WTC11 (cell line): ENCODE data around the gene HLCS. TPM values are rescaled to one million over a fixed set of nuclear protein-coding genes. Genes with fewer than 3 reads are reported as not detected.

Experiments
- ATAC-seq: fragments of 200-7000 bp; cut with Tn5 transposase; 2 replicates; pipeline ENCODE4 v1.10.0; 2021; ENCODE audit warnings: mild to moderate bottlenecking, moderate library complexity
- CTCF ChIA-PET: fragments of 300-600 bp; sonication (Branson Sonifier 250); formaldehyde crosslinking; loops from one replicate; lab custom pipeline; 2021; ENCODE audit warnings: antibody characterized with exemption; lab: Charles Lee
- POLR2A ChIA-PET: fragments of 350-600 bp; sonication (Branson Sonifier 250); formaldehyde crosslinking; loops from one replicate; lab custom pipeline; 2021; ENCODE audit warnings: antibody characterized with exemption; lab: Charles Lee
- DNase-seq: peaks from one replicate; pipeline ENCODE4 v3.0.0; 2021; ENCODE audit warnings: low spot score
- H3K27ac Mint-ChIP-seq: 2 replicates; pipeline ENCODE4 v1.8.0; 2021; ENCODE audit warnings: mixed read lengths
- H3K27me3 Mint-ChIP-seq: 2 replicates; pipeline ENCODE4 v1.8.0; 2021; ENCODE audit warnings: low read depth, mild to moderate bottlenecking, moderate library complexity, mixed read lengths
- H3K36me3 Mint-ChIP-seq: 2 replicates; pipeline ENCODE4 v1.8.0; 2021; ENCODE audit warnings: mixed read lengths
- H3K4me1 Mint-ChIP-seq: 2 replicates; pipeline ENCODE4 v1.8.0; 2022; ENCODE audit warnings: mixed read lengths
- H3K4me3 Mint-ChIP-seq: 2 replicates; pipeline ENCODE4 v1.8.0; 2021; ENCODE audit warnings: mild to moderate bottlenecking, moderate library complexity, mixed read lengths
- H3K9me3 Mint-ChIP-seq: 2 replicates; pipeline ENCODE4 v1.8.0; 2021; ENCODE audit warnings: mixed read lengths
- NFE2L1 ChIP-seq: sonication (generic); formaldehyde crosslinking; IDR thresholded peaks from 2 replicates; pipeline ENCODE4 v1.8.1; 2023; ENCODE audit warnings: missing genetic modification reagents
- TP53 ChIP-seq: sonication (generic); formaldehyde crosslinking; IDR thresholded peaks from 2 replicates; pipeline ENCODE4 v1.8.1; 2023; ENCODE audit warnings: mild to moderate bottlenecking, missing genetic modification reagents
- ZNF232 ChIP-seq: sonication (generic); formaldehyde crosslinking; IDR thresholded peaks from 2 replicates; pipeline ENCODE4 v1.8.0; 2022; ENCODE audit warnings: mild to moderate bottlenecking, missing genetic modification reagents
- ZNF263 ChIP-seq: sonication (generic); formaldehyde crosslinking; IDR thresholded peaks from 2 replicates; pipeline ENCODE4 v1.8.1; 2022; ENCODE audit warnings: low read depth, mild to moderate bottlenecking, moderate library complexity, missing genetic modification reagents
- total RNA-seq: library from RNA; stranded (reverse); gene quantifications from 3 replicates; pipeline ENCODE4 v1.2.3, GENCODE V29; 2021
- TF ChIP-seq, protein P1 (sequence below): sonication (generic); formaldehyde crosslinking; IDR thresholded peaks from 2 replicates; pipeline ENCODE4 v1.8.1; 2023; ENCODE audit warnings: mild to moderate bottlenecking, missing genetic modification reagents, moderate library complexity
- TF ChIP-seq, protein P2 (sequence below): sonication (generic); formaldehyde crosslinking; IDR thresholded peaks from 2 replicates; pipeline ENCODE4 v1.8.1; 2023; ENCODE audit warnings: mild to moderate bottlenecking, missing genetic modification reagents
- TF ChIP-seq, protein P3 (sequence below): sonication (generic); formaldehyde crosslinking; IDR thresholded peaks from 2 replicates; pipeline ENCODE4 v1.8.0; 2022; ENCODE audit warnings: mild to moderate bottlenecking, missing genetic modification reagents
- TF ChIP-seq, protein P4 (sequence below): sonication (generic); formaldehyde crosslinking; conservative IDR thresholded peaks from 2 replicates; pipeline ENCODE4 v1.8.1; 2022; ENCODE audit warnings: mild to moderate bottlenecking, missing genetic modification reagents
- TF ChIP-seq, protein P5 (sequence below): fragments of 200-600 bp; IDR thresholded peaks from 2 replicates; pipeline ENCODE4 v1.8.0; 2022; ENCODE audit warnings: antibody characterized with exemption
- TF ChIP-seq, protein P6 (sequence below): sonication (generic); formaldehyde crosslinking; IDR thresholded peaks from 2 replicates; pipeline ENCODE4 v1.8.1; 2023; ENCODE audit warnings: mild to moderate bottlenecking, missing genetic modification reagents, borderline replicate concordance
- TF ChIP-seq, protein P7 (sequence below): sonication (generic); formaldehyde crosslinking; IDR thresholded peaks from 2 replicates; pipeline ENCODE4 v1.8.1; 2023; ENCODE audit warnings: mild to moderate bottlenecking, moderate library complexity, missing genetic modification reagents

HLCS gene
- total RNA-seq, 1 experiment from 2014 or later, result 9.3 TPM

DNA sequence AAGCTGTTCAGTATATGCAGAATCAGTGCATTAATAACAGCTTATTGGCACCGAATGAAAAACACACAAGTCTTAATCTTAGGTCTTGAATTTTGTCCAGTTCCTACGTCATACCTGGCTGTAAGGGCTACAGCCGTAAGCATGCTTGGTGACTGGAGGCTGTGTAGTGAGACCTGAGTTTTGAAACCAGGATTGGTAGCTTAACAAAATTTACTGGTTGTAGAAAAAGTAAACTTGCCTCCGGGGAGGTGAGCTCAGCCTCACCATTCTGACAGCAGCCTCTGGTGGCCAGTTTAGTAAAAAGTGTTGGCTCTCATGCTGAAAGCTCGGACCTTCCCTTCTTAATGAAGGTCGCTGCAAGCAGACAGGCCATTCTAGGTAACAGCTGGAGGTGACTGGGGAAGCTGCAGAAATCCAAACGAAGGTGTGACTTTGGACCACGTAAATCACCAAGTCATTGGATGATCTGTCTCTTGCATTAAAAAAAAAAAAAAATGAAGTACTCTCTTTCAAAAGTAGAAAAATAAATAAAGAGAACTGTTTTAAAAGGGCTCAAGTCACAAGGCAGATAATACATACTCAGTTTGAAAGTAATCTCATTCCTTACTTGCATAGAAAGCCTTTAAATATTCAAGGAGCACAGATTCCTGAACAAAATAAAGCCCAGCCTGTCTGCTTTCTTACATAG lies 48.9 kb downstream of the HLCS start:
- H3K27ac Mint-ChIP-seq, result no peak overlapping the region

DNA sequence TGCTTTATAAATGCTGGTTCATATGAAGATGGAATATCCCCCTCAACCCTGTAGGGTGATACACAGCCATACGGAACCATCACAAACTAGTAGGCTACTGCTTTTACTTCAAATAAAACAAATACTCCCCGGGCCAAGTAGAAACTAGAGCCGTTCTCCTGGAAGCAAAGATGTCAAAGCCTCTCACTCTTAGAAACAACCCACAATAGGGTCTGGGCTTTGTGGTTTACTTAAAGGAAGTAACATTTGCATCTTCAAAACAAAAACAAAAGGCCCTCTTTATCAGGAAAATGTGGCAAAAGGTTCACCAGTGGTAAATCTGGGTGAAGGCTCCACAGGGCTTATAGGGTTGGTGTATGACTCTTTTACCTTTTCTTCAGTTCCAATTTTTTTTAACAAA lies 49.8 kb downstream of the HLCS start:
- Mint-ChIP-seq H3K4me3 (no peak overlapping the region), H3K4me1 (peaks cover 46% of the 10 kb centered on the region), H3K9me3 (no peaks in the 10 kb centered on the region), H3K36me3 (no peaks in the 10 kb centered on the region), H3K27me3 (no peaks in the 10 kb centered on the region), H3K27ac (no peak overlapping the region)
- POLR2A ChIA-PET, result interaction anchor here (0.7 to 1.2 kb wide), 2 partner anchors 25 to 35 kb away, joined by 3 read pairs; no protein-coding TSS in a partner anchor
- ATAC-seq, result no peak
- no peak for DNase-seq
- CTCF ChIA-PET, result interaction anchor here (0.7 to 2.2 kb wide), 34 partner anchors 9 to 495 kb away, joined by 3 to 22 read pairs (median 5); partner anchors contain the start of gene HLCS
- TF ChIP-seq ZNF232 (CRISPR knock-in tag), result no peak
- no peak for TF ChIP-seq TP53 (CRISPR knock-in tag)
- TF ChIP-seq, protein P1, sequence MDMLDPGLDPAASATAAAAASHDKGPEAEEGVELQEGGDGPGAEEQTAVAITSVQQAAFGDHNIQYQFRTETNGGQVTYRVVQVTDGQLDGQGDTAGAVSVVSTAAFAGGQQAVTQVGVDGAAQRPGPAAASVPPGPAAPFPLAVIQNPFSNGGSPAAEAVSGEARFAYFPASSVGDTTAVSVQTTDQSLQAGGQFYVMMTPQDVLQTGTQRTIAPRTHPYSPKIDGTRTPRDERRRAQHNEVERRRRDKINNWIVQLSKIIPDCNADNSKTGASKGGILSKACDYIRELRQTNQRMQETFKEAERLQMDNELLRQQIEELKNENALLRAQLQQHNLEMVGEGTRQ (CRISPR knock-in tag), result no peak
- TF ChIP-seq, protein P2, sequence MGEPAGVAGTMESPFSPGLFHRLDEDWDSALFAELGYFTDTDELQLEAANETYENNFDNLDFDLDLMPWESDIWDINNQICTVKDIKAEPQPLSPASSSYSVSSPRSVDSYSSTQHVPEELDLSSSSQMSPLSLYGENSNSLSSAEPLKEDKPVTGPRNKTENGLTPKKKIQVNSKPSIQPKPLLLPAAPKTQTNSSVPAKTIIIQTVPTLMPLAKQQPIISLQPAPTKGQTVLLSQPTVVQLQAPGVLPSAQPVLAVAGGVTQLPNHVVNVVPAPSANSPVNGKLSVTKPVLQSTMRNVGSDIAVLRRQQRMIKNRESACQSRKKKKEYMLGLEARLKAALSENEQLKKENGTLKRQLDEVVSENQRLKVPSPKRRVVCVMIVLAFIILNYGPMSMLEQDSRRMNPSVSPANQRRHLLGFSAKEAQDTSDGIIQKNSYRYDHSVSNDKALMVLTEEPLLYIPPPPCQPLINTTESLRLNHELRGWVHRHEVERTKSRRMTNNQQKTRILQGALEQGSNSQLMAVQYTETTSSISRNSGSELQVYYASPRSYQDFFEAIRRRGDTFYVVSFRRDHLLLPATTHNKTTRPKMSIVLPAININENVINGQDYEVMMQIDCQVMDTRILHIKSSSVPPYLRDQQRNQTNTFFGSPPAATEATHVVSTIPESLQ (CRISPR knock-in tag), result no peak
- TF ChIP-seq, protein P3, sequence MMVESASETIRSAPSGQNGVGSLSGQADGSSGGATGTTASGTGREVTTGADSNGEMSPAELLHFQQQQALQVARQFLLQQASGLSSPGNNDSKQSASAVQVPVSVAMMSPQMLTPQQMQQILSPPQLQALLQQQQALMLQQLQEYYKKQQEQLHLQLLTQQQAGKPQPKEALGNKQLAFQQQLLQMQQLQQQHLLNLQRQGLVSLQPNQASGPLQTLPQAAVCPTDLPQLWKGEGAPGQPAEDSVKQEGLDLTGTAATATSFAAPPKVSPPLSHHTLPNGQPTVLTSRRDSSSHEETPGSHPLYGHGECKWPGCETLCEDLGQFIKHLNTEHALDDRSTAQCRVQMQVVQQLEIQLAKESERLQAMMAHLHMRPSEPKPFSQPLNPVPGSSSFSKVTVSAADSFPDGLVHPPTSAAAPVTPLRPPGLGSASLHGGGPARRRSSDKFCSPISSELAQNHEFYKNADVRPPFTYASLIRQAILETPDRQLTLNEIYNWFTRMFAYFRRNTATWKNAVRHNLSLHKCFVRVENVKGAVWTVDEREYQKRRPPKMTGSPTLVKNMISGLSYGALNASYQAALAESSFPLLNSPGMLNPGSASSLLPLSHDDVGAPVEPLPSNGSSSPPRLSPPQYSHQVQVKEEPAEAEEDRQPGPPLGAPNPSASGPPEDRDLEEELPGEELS (CRISPR knock-in tag), result no peak
- TF ChIP-seq ZNF263 (CRISPR knock-in tag), result no peak
- TF ChIP-seq, protein P4, sequence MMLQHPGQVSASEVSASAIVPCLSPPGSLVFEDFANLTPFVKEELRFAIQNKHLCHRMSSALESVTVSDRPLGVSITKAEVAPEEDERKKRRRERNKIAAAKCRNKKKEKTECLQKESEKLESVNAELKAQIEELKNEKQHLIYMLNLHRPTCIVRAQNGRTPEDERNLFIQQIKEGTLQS, result no peak
- TF ChIP-seq NFE2L1, result no peak

More for the DNA sequence above, 48.9 kb downstream of the HLCS start:
- no peaks in the 10 kb centered on the region for H3K27me3 Mint-ChIP-seq
- TF ChIP-seq, protein P5, sequence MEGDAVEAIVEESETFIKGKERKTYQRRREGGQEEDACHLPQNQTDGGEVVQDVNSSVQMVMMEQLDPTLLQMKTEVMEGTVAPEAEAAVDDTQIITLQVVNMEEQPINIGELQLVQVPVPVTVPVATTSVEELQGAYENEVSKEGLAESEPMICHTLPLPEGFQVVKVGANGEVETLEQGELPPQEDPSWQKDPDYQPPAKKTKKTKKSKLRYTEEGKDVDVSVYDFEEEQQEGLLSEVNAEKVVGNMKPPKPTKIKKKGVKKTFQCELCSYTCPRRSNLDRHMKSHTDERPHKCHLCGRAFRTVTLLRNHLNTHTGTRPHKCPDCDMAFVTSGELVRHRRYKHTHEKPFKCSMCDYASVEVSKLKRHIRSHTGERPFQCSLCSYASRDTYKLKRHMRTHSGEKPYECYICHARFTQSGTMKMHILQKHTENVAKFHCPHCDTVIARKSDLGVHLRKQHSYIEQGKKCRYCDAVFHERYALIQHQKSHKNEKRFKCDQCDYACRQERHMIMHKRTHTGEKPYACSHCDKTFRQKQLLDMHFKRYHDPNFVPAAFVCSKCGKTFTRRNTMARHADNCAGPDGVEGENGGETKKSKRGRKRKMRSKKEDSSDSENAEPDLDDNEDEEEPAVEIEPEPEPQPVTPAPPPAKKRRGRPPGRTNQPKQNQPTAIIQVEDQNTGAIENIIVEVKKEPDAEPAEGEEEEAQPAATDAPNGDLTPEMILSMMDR, result 0 out of 2 replicates have a peak, but pooled peaks have one; percentile 14
- TF ChIP-seq, protein P6, sequence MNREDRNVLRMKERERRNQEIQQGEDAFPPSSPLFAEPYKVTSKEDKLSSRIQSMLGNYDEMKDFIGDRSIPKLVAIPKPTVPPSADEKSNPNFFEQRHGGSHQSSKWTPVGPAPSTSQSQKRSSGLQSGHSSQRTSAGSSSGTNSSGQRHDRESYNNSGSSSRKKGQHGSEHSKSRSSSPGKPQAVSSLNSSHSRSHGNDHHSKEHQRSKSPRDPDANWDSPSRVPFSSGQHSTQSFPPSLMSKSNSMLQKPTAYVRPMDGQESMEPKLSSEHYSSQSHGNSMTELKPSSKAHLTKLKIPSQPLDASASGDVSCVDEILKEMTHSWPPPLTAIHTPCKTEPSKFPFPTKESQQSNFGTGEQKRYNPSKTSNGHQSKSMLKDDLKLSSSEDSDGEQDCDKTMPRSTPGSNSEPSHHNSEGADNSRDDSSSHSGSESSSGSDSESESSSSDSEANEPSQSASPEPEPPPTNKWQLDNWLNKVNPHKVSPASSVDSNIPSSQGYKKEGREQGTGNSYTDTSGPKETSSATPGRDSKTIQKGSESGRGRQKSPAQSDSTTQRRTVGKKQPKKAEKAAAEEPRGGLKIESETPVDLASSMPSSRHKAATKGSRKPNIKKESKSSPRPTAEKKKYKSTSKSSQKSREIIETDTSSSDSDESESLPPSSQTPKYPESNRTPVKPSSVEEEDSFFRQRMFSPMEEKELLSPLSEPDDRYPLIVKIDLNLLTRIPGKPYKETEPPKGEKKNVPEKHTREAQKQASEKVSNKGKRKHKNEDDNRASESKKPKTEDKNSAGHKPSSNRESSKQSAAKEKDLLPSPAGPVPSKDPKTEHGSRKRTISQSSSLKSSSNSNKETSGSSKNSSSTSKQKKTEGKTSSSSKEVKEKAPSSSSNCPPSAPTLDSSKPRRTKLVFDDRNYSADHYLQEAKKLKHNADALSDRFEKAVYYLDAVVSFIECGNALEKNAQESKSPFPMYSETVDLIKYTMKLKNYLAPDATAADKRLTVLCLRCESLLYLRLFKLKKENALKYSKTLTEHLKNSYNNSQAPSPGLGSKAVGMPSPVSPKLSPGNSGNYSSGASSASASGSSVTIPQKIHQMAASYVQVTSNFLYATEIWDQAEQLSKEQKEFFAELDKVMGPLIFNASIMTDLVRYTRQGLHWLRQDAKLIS (CRISPR knock-in tag), result no peak
- TF ChIP-seq, protein P7, sequence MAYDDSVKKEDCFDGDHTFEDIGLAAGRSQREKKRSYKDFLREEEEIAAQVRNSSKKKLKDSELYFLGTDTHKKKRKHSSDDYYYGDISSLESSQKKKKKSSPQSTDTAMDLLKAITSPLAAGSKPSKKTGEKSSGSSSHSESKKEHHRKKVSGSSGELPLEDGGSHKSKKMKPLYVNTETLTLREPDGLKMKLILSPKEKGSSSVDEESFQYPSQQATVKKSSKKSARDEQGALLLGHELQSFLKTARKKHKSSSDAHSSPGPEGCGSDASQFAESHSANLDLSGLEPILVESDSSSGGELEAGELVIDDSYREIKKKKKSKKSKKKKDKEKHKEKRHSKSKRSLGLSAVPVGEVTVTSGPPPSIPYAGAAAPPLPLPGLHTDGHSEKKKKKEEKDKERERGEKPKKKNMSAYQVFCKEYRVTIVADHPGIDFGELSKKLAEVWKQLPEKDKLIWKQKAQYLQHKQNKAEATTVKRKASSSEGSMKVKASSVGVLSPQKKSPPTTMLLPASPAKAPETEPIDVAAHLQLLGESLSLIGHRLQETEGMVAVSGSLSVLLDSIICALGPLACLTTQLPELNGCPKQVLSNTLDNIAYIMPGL (CRISPR knock-in tag), result no peak
- ATAC-seq (peak; percentile 81), DNase-seq (peak; percentile 43)
- CTCF ChIA-PET, result interaction anchor here (0.6 to 2.2 kb wide), 54 partner anchors 10 to 1949 kb away, joined by 3 to 22 read pairs (median 4); partner anchors contain the start of gene HLCS
- H3K36me3 Mint-ChIP-seq, result no peaks in the 10 kb centered on the region
- POLR2A ChIA-PET, result interaction anchor here (0.6 to 1.2 kb wide), 5 partner anchors 13 to 63 kb away, joined by 3 to 4 read pairs (median 3); no protein-coding TSS in a partner anchor
- peaks cover 46% of the 10 kb centered on the region for H3K4me1 Mint-ChIP-seq
- H3K9me3 Mint-ChIP-seq, result no peaks in the 10 kb centered on the region
- H3K4me3 Mint-ChIP-seq, result no peak overlapping the region
